CD14-positive monocyte (primary cell): ENCODE measurements around the gene PABPC1L2A. TPM values are rescaled to one million over a fixed set of nuclear protein-coding genes. Genes with fewer than 3 reads are reported as not detected.
"Not testable (repeated sequence)": the region's sequence is repeated elsewhere in the genome, so short reads cannot be mapped to it uniquely, and the experiment has no call there.

Experiments used
- DNase-seq, 3 donors: peaks; one replicate each; pipeline ENCODE4 v3.0.0-alpha.2; 2011 to 2022
- H2AFZ ChIP-seq: 2 replicates; pipeline ENCODE4 v1.6.0; 2012; ENCODE audit warnings: mild to moderate bottlenecking, low read depth, low read length, inconsistent platforms; ENCODE audit not compliant: insufficient read depth, poor library complexity, severe bottlenecking
- H3K27ac ChIP-seq, 2 donors: 1 replicate in 1 of 2; 2 replicates in 1 of 2; pipeline ENCODE4 v1.5.1; 2012 to 2013; ENCODE audit warnings: low read length in 2 of 2, control low read depth in 1 of 2, inconsistent platforms in 1 of 2, low read depth in 1 of 2, mild to moderate bottlenecking in 1 of 2
- H3K27me3 ChIP-seq, 2 donors: one replicate each; pipeline versions ENCODE4 v1.6.0 to v1.6.1; 2011 to 2013; ENCODE audit warnings: low read length in 2 of 2; ENCODE audit not compliant: control insufficient read depth in 2 of 2, insufficient read depth in 2 of 2
- H3K36me3 ChIP-seq, 2 donors: replicated peaks in 1 of 2; 1 replicate in 1 of 2; 2 replicates in 1 of 2; pipeline versions ENCODE4 v1.5.1 to v1.6.1; 2012 to 2013; ENCODE audit warnings: low read length in 2 of 2, control low read depth in 1 of 2, inconsistent platforms in 1 of 2, mild to moderate bottlenecking in 1 of 2; ENCODE audit not compliant: insufficient read depth in 2 of 2, control insufficient read depth in 1 of 2
- H3K4me1 ChIP-seq, 2 donors: 1 replicate in 1 of 2; 2 replicates in 1 of 2; pipeline versions ENCODE4 v1.5.1 to v1.6.1; 2012 to 2013; ENCODE audit warnings: low read length in 2 of 2, control low read depth in 1 of 2, inconsistent platforms in 1 of 2, mild to moderate bottlenecking in 1 of 2, moderate library complexity in 1 of 2; ENCODE audit not compliant: insufficient read depth in 2 of 2, control insufficient read depth in 1 of 2
- H3K4me2 ChIP-seq: replicated peaks from 2 replicates; pipeline ENCODE3; 2012; ENCODE audit warnings: low read length, moderate library complexity, mild to moderate bottlenecking; ENCODE audit not compliant: poor library complexity, severe bottlenecking; ENCODE audit errors: extremely low read depth
- H3K4me3 ChIP-seq, 3 experiments: fragments of 200-600 bp in 1 of 3; sonication (generic) in 1 of 3; replicated peaks in 1 of 3; 1 replicate in 2 of 3; 2 replicates in 1 of 3; pipeline ENCODE4 v1.5.1; 2011 to 2013; ENCODE audit warnings: low read length in 3 of 3, mild to moderate bottlenecking in 3 of 3, control low read depth in 2 of 3, low read depth in 2 of 3, inconsistent platforms in 1 of 3, moderate library complexity in 1 of 3
- H3K79me2 ChIP-seq: 2 replicates; pipeline ENCODE4 v1.6.0; 2012; ENCODE audit warnings: mild to moderate bottlenecking, control low read depth, inconsistent platforms, low read length, moderate library complexity; ENCODE audit not compliant: insufficient read depth
- H3K9ac ChIP-seq: 2 replicates; pipeline ENCODE4 v1.6.0; 2017; ENCODE audit warnings: low read length, mild to moderate bottlenecking; ENCODE audit not compliant: insufficient read depth, poor library complexity, severe bottlenecking
- H3K9me3 ChIP-seq, 2 donors: replicated peaks in 1 of 2; 1 replicate in 1 of 2; 2 replicates in 1 of 2; pipeline versions ENCODE4 v1.5.1 to v1.6.1; 2012 to 2013; ENCODE audit warnings: low read length in 2 of 2, control low read depth in 1 of 2; ENCODE audit not compliant: control insufficient read depth in 1 of 2, insufficient read depth in 1 of 2
- H4K20me1 ChIP-seq: 2 replicates; pipeline ENCODE4 v1.6.0; 2012; ENCODE audit warnings: mild to moderate bottlenecking, low read length, control low read depth, moderate library complexity; ENCODE audit not compliant: insufficient read depth
- H3K27ac Mint-ChIP-seq, 7 donors: one replicate each; pipeline ENCODE4 v1.8.0; 2020; ENCODE audit warnings: mild to moderate bottlenecking in 7 of 7, mixed read lengths in 7 of 7, moderate library complexity in 6 of 7, inconsistent platforms in 2 of 7
- H3K27me3 Mint-ChIP-seq, 3 donors: one replicate each; pipeline ENCODE4 v1.8.0; 2021 to 2022; ENCODE audit warnings: low read depth in 3 of 3, mild to moderate bottlenecking in 3 of 3, mixed read lengths in 3 of 3, moderate library complexity in 3 of 3, inconsistent platforms in 1 of 3
- H3K36me3 Mint-ChIP-seq, 2 donors: one replicate each; pipeline ENCODE4 v1.8.0; 2020; ENCODE audit warnings: mixed read lengths in 2 of 2, inconsistent platforms in 1 of 2, mild to moderate bottlenecking in 1 of 2
- H3K4me1 Mint-ChIP-seq: one replicate; pipeline ENCODE4 v1.8.0; 2020; ENCODE audit warnings: mild to moderate bottlenecking, mixed read lengths
- H3K4me3 Mint-ChIP-seq, 2 donors: one replicate each; pipeline ENCODE4 v1.8.0; 2020; ENCODE audit warnings: mild to moderate bottlenecking in 2 of 2, mixed read lengths in 2 of 2, moderate library complexity in 1 of 2
- H3K9me3 Mint-ChIP-seq, 7 donors: one replicate each; pipeline ENCODE4 v1.8.0; 2020 to 2022; ENCODE audit warnings: mixed read lengths in 7 of 7, mild to moderate bottlenecking in 6 of 7, moderate library complexity in 6 of 7, inconsistent platforms in 2 of 7
- WGBS: methylation state at CpG from one replicate; pipeline ENCODE4 v1.1.5; 2013; ENCODE audit warnings: missing lambda C conversion rate; ENCODE audit not compliant: insufficient coverage; 5-methylcytosine and 5-hydroxymethylcytosine counted together
- intact Hi-C, 2 donors: fragments of 100-400 bp; cut with micrococcal nuclease; formaldehyde crosslinking; loops; one replicate each; pipeline versions ENCODE4 v1.15.0 to v1.15.1; 2023
- polyA plus RNA-seq, 3 donors: library from polyadenylated mRNA; depleted of rRNA in 1 of 3; unstranded in 2 of 3; stranded (reverse) in 1 of 3; fragments of 300-500 nt in 2 of 3; fragments of >200 nt in 1 of 3; fragmentation: Illumina TruSeq in 2 of 3; gene quantifications; 1 replicate in 2 of 3; 2 replicates in 1 of 3; pipeline ENCODE4 v1.2.3, GENCODE V29; 2012 to 2021
- TF ChIP-seq, protein P1 (sequence below): fragments of 200-600 bp; IDR thresholded peaks from one replicate; pipeline ENCODE4 v1.8.0; 2022; ENCODE audit warnings: antibody characterized with exemption, mild to moderate bottlenecking

The PABPC1L2A gene
- polyA plus RNA-seq, 3 donors: not detected

DNA sequence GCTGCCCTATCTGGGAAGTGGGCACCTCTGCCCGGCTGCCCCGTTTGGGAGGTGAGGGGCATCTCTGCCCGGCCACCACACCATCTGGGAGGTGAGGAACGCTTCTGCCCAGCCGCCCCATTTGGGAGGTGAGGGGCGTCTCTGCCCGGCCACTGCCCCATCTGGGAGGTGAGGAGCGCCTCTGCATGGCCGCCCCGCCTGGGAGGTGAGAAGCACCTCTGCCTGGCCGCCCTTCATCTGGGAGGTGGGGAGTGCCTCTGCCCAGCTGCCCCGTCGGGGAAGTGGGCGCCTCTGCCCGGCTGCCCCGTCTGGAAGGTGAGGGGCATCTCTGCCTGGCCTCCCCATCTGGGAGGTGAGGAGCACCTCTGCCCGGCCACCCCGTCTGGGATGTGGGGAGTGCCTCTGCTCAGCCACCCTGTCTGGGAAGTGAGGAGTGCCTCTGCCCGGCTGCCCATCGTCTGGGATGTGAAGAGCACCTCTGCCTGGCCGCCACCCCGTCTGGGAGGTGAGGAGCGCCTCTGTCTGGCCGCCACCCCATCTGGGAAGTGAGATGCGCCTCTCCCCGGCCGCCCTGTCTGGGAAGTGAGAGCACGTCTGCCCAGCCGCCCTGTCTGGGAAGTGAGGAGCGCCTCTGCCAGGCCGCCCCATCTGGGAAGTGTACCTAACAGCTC, 9.8 kb downstream of the PABPC1L2A start:
- TF ChIP-seq, protein P1, sequence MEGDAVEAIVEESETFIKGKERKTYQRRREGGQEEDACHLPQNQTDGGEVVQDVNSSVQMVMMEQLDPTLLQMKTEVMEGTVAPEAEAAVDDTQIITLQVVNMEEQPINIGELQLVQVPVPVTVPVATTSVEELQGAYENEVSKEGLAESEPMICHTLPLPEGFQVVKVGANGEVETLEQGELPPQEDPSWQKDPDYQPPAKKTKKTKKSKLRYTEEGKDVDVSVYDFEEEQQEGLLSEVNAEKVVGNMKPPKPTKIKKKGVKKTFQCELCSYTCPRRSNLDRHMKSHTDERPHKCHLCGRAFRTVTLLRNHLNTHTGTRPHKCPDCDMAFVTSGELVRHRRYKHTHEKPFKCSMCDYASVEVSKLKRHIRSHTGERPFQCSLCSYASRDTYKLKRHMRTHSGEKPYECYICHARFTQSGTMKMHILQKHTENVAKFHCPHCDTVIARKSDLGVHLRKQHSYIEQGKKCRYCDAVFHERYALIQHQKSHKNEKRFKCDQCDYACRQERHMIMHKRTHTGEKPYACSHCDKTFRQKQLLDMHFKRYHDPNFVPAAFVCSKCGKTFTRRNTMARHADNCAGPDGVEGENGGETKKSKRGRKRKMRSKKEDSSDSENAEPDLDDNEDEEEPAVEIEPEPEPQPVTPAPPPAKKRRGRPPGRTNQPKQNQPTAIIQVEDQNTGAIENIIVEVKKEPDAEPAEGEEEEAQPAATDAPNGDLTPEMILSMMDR: no peak
- no peak overlapping the region for H3K4me3 Mint-ChIP-seq
- peaks cover 4 to 26% (median 15%) of the 10 kb centered on the region in 7 donors for H3K9me3 Mint-ChIP-seq

DNA sequence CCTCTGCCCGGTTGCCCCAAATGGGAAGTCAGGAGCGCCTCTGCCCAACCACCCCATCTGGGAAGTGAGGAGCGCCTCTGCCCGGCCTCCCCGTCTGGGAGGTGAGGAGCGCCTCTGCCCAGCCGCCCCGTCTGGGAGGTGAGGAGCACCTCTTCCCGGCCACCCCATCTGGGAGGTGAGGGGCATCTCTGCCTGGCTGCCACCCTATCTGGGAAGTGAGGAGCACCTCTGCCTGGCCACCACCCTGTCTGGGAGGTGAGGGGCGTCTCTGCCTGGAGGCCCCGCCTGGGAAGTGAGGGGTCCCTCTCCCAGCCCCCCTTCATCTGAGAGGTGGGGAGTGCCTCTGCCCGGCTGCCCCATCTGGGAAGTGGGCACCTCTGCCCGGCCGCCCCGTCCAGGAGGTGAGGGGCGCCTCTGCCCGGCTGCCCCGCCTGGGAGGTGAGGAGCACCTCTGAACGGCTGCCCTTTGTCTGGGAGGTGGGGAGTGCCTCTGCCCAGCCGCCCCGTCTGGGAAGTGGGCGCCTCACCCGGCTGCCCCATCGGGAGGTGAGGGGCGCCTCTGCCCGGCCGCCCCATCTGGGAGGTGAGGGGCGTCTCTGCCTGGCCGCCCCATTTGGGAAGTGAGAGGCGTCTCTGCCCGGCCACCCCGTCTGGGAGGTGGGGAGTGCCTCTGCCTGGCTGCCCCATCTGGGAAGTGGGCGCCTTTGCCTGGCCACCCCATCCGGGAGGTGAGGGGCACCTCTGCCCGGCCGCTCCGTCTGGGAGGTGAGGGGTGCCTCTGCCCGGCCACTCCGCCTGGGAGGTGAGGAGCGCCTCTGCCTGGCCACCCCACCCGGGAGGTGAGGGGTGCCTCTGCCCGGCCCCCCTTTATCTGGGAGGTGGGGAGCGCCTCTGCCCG, 10.6 kb downstream of the PABPC1L2A start:
- intact Hi-C loops: no loop called here
- H3K4me3 Mint-ChIP-seq: no peak overlapping the region
- H3K4me1 ChIP-seq: no peaks in the 10 kb centered on the region

More for the DNA sequence above, 9.8 kb downstream of the PABPC1L2A start:
- Histone ChIP-seq H3K4me1 (no peaks in the 10 kb centered on the region), H3K27me3 (no peaks in the 10 kb centered on the region), H3K9me3 (peaks cover 0 to 13% of the 10 kb centered on the region in 2 donors), H3K4me3 (no peak overlapping the region), H3K4me2 (no peak overlapping the region), H3K79me2 (no peaks in the 10 kb centered on the region), H3K9ac (no peak overlapping the region), H2AFZ (no peak overlapping the region), H4K20me1 (no peaks in the 10 kb centered on the region), H3K27ac (no peak overlapping the region), H3K36me3 (no peaks in the 10 kb centered on the region)
- WGBS: 93% methylated on average over 10 of the region's 31 CpGs
- Mint-ChIP-seq H3K27ac (no peak overlapping the region), H3K36me3 (no peaks in the 10 kb centered on the region), H3K4me1 (no peaks in the 10 kb centered on the region), H3K27me3 (peaks cover 1 to 2% (median 2%) of the 10 kb centered on the region in 3 donors)
- intact Hi-C loops: no loop called here
- DNase-seq: no peak

DNA sequence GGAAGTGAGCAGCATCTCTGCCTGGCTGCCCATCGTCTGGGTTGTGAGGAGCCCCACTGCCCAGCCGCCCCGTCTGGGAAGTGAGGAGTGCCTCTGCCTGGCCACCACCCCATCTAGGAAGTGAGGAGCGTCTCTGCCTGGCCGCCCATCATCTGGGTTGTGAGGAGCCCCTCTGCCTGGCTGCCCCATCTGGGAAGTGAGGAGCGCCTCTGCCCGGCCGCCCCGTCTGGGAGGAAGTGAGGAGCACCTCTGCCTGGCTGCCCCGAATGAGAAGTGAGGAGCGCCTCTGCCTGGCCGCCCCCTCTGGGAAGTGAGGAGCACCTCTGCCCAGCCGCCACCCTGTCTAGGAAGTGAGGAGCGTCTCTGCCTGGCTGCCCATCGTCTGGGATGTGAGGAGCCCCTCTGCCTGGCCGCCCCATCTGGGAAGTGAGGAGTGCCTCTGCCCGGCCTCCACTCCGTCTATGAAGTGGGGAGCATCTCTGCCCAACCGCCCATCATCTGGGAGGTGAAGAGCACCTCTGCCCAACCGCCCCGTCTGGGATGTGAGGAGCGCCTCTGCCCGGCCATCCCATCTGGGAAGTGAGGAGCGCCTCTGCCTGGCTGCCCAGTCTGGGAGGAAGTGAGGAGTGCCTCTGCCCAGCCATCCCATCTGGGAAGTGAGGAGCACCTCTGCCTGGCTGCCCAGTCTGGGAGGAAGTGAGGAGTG, 11.4 kb downstream of the PABPC1L2A start:
- H3K36me3 Mint-ChIP-seq, H3K27me3 ChIP-seq, H3K4me2 ChIP-seq, H3K4me3 Mint-ChIP-seq, H4K20me1 ChIP-seq, H3K4me3 ChIP-seq, intact Hi-C loops, H3K79me2 ChIP-seq, H3K27me3 Mint-ChIP-seq, DNase-seq, H3K4me1 Mint-ChIP-seq, H3K27ac Mint-ChIP-seq, H3K27ac ChIP-seq, H3K36me3 ChIP-seq, H2AFZ ChIP-seq, H3K4me1 ChIP-seq, H3K9ac ChIP-seq: not testable (repeated sequence)
- peaks cover 0 to 13% of the 10 kb centered on the region in 2 donors for H3K9me3 ChIP-seq
- H3K9me3 Mint-ChIP-seq: peaks cover 6 to 26% (median 15%) of the 10 kb centered on the region in 7 donors
- 100% methylated on average over 3 of the region's 24 CpGs for WGBS

More for the DNA sequence above, 10.6 kb downstream of the PABPC1L2A start:
- H3K27ac Mint-ChIP-seq: no peak overlapping the region
- H3K36me3 ChIP-seq: no peaks in the 10 kb centered on the region
- no peak overlapping the region for H2AFZ ChIP-seq
- no peak overlapping the region for H3K9ac ChIP-seq
- no peaks in the 10 kb centered on the region for H3K4me1 Mint-ChIP-seq
- H3K4me3 ChIP-seq: no peak overlapping the region
- no peaks in the 10 kb centered on the region for H3K36me3 Mint-ChIP-seq
- H4K20me1 ChIP-seq: no peaks in the 10 kb centered on the region
- no peaks in the 10 kb centered on the region for H3K27me3 ChIP-seq
- H3K9me3 Mint-ChIP-seq: peaks cover 6 to 26% (median 15%) of the 10 kb centered on the region in 7 donors
- H3K4me2 ChIP-seq: no peak overlapping the region
- peaks cover 0 to 1% (median 0%) of the 10 kb centered on the region in 3 donors for H3K27me3 Mint-ChIP-seq
- no peak overlapping the region for H3K27ac ChIP-seq
- DNase-seq: no peak
- TF ChIP-seq, protein P1: no peak
- peaks cover 0 to 13% of the 10 kb centered on the region in 2 donors for H3K9me3 ChIP-seq
- WGBS: 100% methylated on average over 1 of the region's 44 CpGs
- H3K79me2 ChIP-seq: no peaks in the 10 kb centered on the region
